Measurements from ENCODE around the gene MGAM2. TPM values are rescaled to one million over a fixed set of nuclear protein-coding genes. Genes with fewer than 3 reads are reported as not detected.

The MGAM2 gene
- total and polyA plus RNA-seq, 7 experiments from 2014 or later, result 0.10 TPM; not detected in 6

- H3K4me3 ChIP-seq (ENCODE audit: low read length), result no peak overlapping the region
- H3K4me1 Mint-ChIP-seq, result peaks cover 0 to 4% (median 0%) of the 10 kb centered on the region in 7 donors
- H3K9me3 Mint-ChIP-seq, result peaks cover 0 to 2% (median 0%) of the 10 kb centered on the region in 11 donors
- no peak overlapping the region for H3K27ac Mint-ChIP-seq
- H3K9me3 ChIP-seq (ENCODE audit: control insufficient read depth in 2 of 3, low read length in 3 of 3), result no peaks in the 10 kb centered on the region
- ChIA-PET POLR2A (no interaction called here), CTCF (no interaction called here)
- intact Hi-C loops (cut with micrococcal nuclease), result no loop called here
- H3K4me3 Mint-ChIP-seq, result no peak overlapping the region
- peaks cover 0 to 12% (median 8%) of the 10 kb centered on the region in 5 donors for H3K27me3 Mint-ChIP-seq
- DNase-seq, result no peak
- H3K36me3 Mint-ChIP-seq, result no peaks in the 10 kb centered on the region
- no peaks in the 10 kb centered on the region for H3K4me1 ChIP-seq (ENCODE audit: control insufficient read depth in 2 of 2, insufficient read depth in 2 of 2, low read length in 2 of 2)
- ATAC-seq, result no peak
- H3K27me3 ChIP-seq (ENCODE audit: control insufficient read depth in 2 of 2, insufficient read depth in 2 of 2, low read length in 2 of 2), result no peaks in the 10 kb centered on the region
- no peak overlapping the region for H3K27ac ChIP-seq (ENCODE audit: low read depth, low read length)
- H3K36me3 ChIP-seq (ENCODE audit: control insufficient read depth in 2 of 3, insufficient read depth in 3 of 3, low read length in 3 of 3), result no peaks in the 10 kb centered on the region
Observed at GRCh38 chr7:142180426-142180825, 68.9 kb downstream of the MGAM2 start.

GRCh38 chr7:142181211-142181610 lies 69.7 kb downstream of the MGAM2 start:
- POLR2A ChIA-PET, result no interaction called here
- no peaks in the 10 kb centered on the region for H3K36me3 ChIP-seq (ENCODE audit: control insufficient read depth in 2 of 3, insufficient read depth in 3 of 3, low read length in 3 of 3)
- CTCF ChIA-PET, result no interaction called here
- Mint-ChIP-seq H3K27me3 (peaks cover 0 to 16% (median 7%) of the 10 kb centered on the region in 5 donors), H3K36me3 (no peaks in the 10 kb centered on the region), H3K4me1 (peaks cover 0 to 4% (median 0%) of the 10 kb centered on the region in 7 donors), H3K9me3 (peaks cover 0 to 2% (median 0%) of the 10 kb centered on the region in 11 donors), H3K27ac (no peak overlapping the region), H3K4me3 (no peak overlapping the region)
- no peak for DNase-seq
- H3K4me3 ChIP-seq (ENCODE audit: low read length), result no peak overlapping the region
- H3K4me1 ChIP-seq (ENCODE audit: control insufficient read depth in 2 of 2, insufficient read depth in 2 of 2, low read length in 2 of 2), result no peaks in the 10 kb centered on the region
- no peaks in the 10 kb centered on the region for H3K27me3 ChIP-seq (ENCODE audit: control insufficient read depth in 2 of 2, insufficient read depth in 2 of 2, low read length in 2 of 2)
- H3K27ac ChIP-seq (ENCODE audit: low read depth, low read length), result no peak overlapping the region
- no peak for ATAC-seq
- no peaks in the 10 kb centered on the region for H3K9me3 ChIP-seq (ENCODE audit: control insufficient read depth in 2 of 3, low read length in 3 of 3)
- intact Hi-C loops (cut with micrococcal nuclease), result no loop called here

DNA sequence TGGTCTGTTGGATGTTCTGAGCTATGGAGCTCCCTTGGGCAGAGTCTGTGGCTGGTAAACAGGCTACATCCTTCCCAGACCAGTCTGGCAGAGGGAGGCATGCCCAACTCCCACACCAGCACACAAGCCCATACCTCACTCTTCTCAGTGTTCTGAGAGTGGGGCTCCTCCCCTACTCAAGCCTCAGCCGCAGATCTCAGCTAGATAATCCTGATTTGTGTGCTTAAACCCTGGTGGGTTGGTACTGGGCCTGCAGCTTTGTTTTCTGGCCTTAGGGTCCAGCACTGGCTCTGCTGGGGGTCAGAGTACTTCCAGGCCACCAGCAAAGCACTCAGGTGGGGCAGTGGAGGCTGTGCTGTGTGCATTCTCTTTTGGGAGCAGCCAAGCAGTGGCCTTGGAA lies 70.4 kb downstream of the MGAM2 start:
- H3K9me3 Mint-ChIP-seq, result peaks cover 0 to 2% (median 0%) of the 10 kb centered on the region in 11 donors
- Histone ChIP-seq H3K27me3 (ENCODE audit: control insufficient read depth in 2 of 2, insufficient read depth in 2 of 2, low read length in 2 of 2) (no peaks in the 10 kb centered on the region), H3K36me3 (ENCODE audit: control insufficient read depth in 2 of 3, insufficient read depth in 3 of 3, low read length in 3 of 3) (no peaks in the 10 kb centered on the region), H3K27ac (ENCODE audit: low read depth, low read length) (no peak overlapping the region), H3K4me1 (ENCODE audit: control insufficient read depth in 2 of 2, insufficient read depth in 2 of 2, low read length in 2 of 2) (no peaks in the 10 kb centered on the region), H3K4me3 (ENCODE audit: low read length) (no peak overlapping the region), H3K9me3 (ENCODE audit: control insufficient read depth in 2 of 3, low read length in 3 of 3) (no peaks in the 10 kb centered on the region)
- ChIA-PET CTCF (no interaction called here), POLR2A (no interaction called here)
- no peak overlapping the region for H3K27ac Mint-ChIP-seq
- H3K4me1 Mint-ChIP-seq, result peaks cover 0 to 4% (median 0%) of the 10 kb centered on the region in 7 donors
- no peaks in the 10 kb centered on the region for H3K36me3 Mint-ChIP-seq
- peaks cover 0 to 19% (median 4%) of the 10 kb centered on the region in 5 donors for H3K27me3 Mint-ChIP-seq
- no peak for DNase-seq
- H3K4me3 Mint-ChIP-seq, result no peak overlapping the region
- no peak for ATAC-seq
- intact Hi-C loops (cut with micrococcal nuclease), result no loop called here

DNA sequence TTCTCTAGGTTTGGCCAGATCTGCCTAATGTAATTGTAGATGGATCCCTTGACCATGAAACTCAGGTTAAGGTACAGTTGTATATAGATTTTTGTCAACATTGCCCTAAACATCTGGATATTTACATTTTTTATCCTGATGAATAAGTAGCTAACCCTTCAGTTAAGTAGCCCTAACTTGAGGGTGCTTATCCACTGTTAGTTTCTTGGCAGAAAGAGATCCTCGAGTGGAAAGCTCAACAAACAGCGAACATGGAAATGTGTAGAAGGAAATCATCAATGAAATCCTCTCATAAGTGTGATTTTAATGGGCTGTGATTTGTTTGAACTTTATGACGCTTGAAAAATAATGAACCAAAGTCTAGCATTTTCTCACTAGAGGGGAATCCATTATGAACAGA lies 73.6 kb downstream of the MGAM2 start:
- ATAC-seq (no peak), DNase-seq (no peak)
- H3K4me1 Mint-ChIP-seq, result peaks cover 0 to 8% (median 0%) of the 10 kb centered on the region in 7 donors
- no peaks in the 10 kb centered on the region for H3K27me3 ChIP-seq (ENCODE audit: control insufficient read depth in 2 of 2, insufficient read depth in 2 of 2, low read length in 2 of 2)
- ChIA-PET POLR2A (no interaction called here), CTCF (no interaction called here)
- H3K9me3 Mint-ChIP-seq, result peaks cover 0 to 2% (median 0%) of the 10 kb centered on the region in 11 donors
- no peaks in the 10 kb centered on the region for H3K9me3 ChIP-seq (ENCODE audit: control insufficient read depth in 2 of 3, low read length in 3 of 3)
- no peaks in the 10 kb centered on the region for H3K36me3 ChIP-seq (ENCODE audit: control insufficient read depth in 2 of 3, insufficient read depth in 3 of 3, low read length in 3 of 3)
- H3K4me3 ChIP-seq (ENCODE audit: low read length), result no peak overlapping the region
- H3K27ac ChIP-seq (ENCODE audit: low read depth, low read length), result no peak overlapping the region
- no peaks in the 10 kb centered on the region for H3K36me3 Mint-ChIP-seq
- H3K27ac Mint-ChIP-seq, result no peak overlapping the region
- H3K27me3 Mint-ChIP-seq, result peaks cover 0 to 19% (median 4%) of the 10 kb centered on the region in 5 donors
- H3K4me1 ChIP-seq (ENCODE audit: control insufficient read depth in 2 of 2, insufficient read depth in 2 of 2, low read length in 2 of 2), result no peaks in the 10 kb centered on the region
- no peak overlapping the region for H3K4me3 Mint-ChIP-seq
- intact Hi-C loops (cut with micrococcal nuclease), result no loop called here

DNA sequence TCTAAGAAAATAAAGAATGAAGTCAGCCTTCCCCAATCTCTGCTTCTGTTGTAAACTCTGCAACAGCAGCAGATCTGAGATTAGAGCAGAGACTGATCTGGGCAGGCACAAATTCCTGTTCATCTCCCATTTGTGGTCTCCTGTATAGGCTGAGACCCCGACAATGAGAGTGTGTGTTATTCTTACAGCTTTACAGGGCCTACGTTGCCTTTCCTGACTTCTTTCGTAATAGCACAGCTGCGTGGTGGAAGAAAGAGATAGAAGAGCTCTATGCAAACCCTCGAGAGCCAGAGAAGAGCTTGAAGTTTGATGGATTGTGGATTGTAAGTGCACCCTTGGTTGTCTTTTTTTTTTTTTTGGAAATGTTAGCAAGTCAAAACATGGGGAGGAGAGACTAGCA lies 74.3 kb downstream of the MGAM2 start:
- H3K9me3 ChIP-seq (ENCODE audit: control insufficient read depth in 2 of 3, low read length in 3 of 3), result no peaks in the 10 kb centered on the region
- no peaks in the 10 kb centered on the region for H3K27me3 ChIP-seq (ENCODE audit: control insufficient read depth in 2 of 2, insufficient read depth in 2 of 2, low read length in 2 of 2)
- H3K36me3 ChIP-seq (ENCODE audit: control insufficient read depth in 2 of 3, insufficient read depth in 3 of 3, low read length in 3 of 3), result no peaks in the 10 kb centered on the region
- intact Hi-C loops (cut with micrococcal nuclease), result no loop called here
- ChIA-PET CTCF (interaction anchor here (0.7 kb wide), 1 partner anchor 443 kb away, joined by 3 read pairs; no protein-coding TSS in a partner anchor), POLR2A (interaction anchor here (0.5 kb wide), 1 partner anchor 1967 kb away, joined by 6 read pairs; no protein-coding TSS in a partner anchor)
- no peaks in the 10 kb centered on the region for H3K36me3 Mint-ChIP-seq
- ATAC-seq (no peak), DNase-seq (no peak)
- no peak overlapping the region for H3K27ac Mint-ChIP-seq
- H3K27me3 Mint-ChIP-seq, result peaks cover 0 to 16% (median 4%) of the 10 kb centered on the region in 5 donors
- H3K27ac ChIP-seq (ENCODE audit: low read depth, low read length), result no peak overlapping the region
- peaks cover 0 to 2% (median 0%) of the 10 kb centered on the region in 11 donors for H3K9me3 Mint-ChIP-seq
- H3K4me3 ChIP-seq (ENCODE audit: low read length), result no peak overlapping the region
- no peak overlapping the region for H3K4me3 Mint-ChIP-seq
- H3K4me1 Mint-ChIP-seq, result peaks cover 0 to 8% (median 0%) of the 10 kb centered on the region in 7 donors
- no peaks in the 10 kb centered on the region for H3K4me1 ChIP-seq (ENCODE audit: control insufficient read depth in 2 of 2, insufficient read depth in 2 of 2, low read length in 2 of 2)

GRCh38 chr7:142188154-142188553 lies 76.6 kb downstream of the MGAM2 start:
- Mint-ChIP-seq H3K27me3 (peaks cover under 1 to 25% (median 8%) of the 10 kb centered on the region in 5 donors), H3K9me3 (no peaks in the 10 kb centered on the region), H3K4me1 (peaks cover 0 to 8% (median 0%) of the 10 kb centered on the region in 7 donors), H3K36me3 (no peaks in the 10 kb centered on the region), H3K27ac (no peak overlapping the region), H3K4me3 (no peak overlapping the region)
- CTCF ChIA-PET, result no interaction called here
- ATAC-seq (no peak), DNase-seq (no peak)
- no peaks in the 10 kb centered on the region for H3K36me3 ChIP-seq (ENCODE audit: control insufficient read depth in 2 of 3, insufficient read depth in 3 of 3, low read length in 3 of 3)
- no peak overlapping the region for H3K4me3 ChIP-seq (ENCODE audit: low read length)
- no peaks in the 10 kb centered on the region for H3K4me1 ChIP-seq (ENCODE audit: control insufficient read depth in 2 of 2, insufficient read depth in 2 of 2, low read length in 2 of 2)
- intact Hi-C loops (cut with micrococcal nuclease), result no loop called here
- no peaks in the 10 kb centered on the region for H3K27me3 ChIP-seq (ENCODE audit: control insufficient read depth in 2 of 2, insufficient read depth in 2 of 2, low read length in 2 of 2)
- no peak overlapping the region for H3K27ac ChIP-seq (ENCODE audit: low read depth, low read length)
- POLR2A ChIA-PET, result no interaction called here
- H3K9me3 ChIP-seq (ENCODE audit: control insufficient read depth in 2 of 3, low read length in 3 of 3), result no peaks in the 10 kb centered on the region

- H3K27ac ChIP-seq (ENCODE audit: low read depth, low read length), result no peak overlapping the region
- POLR2A ChIA-PET, result no interaction called here
- no peak overlapping the region for H3K27ac Mint-ChIP-seq
- H3K36me3 Mint-ChIP-seq, result no peaks in the 10 kb centered on the region
- no peak overlapping the region for H3K4me3 Mint-ChIP-seq
- no peaks in the 10 kb centered on the region for H3K9me3 ChIP-seq (ENCODE audit: control insufficient read depth in 2 of 3, low read length in 3 of 3)
- DNase-seq (no peak), ATAC-seq (no peak)
- no peaks in the 10 kb centered on the region for H3K9me3 Mint-ChIP-seq
- CTCF ChIA-PET, result no interaction called here
- H3K27me3 ChIP-seq (ENCODE audit: control insufficient read depth in 2 of 2, insufficient read depth in 2 of 2, low read length in 2 of 2), result no peaks in the 10 kb centered on the region
- no peaks in the 10 kb centered on the region for H3K36me3 ChIP-seq (ENCODE audit: control insufficient read depth in 2 of 3, insufficient read depth in 3 of 3, low read length in 3 of 3)
- H3K4me3 ChIP-seq (ENCODE audit: low read length), result no peak overlapping the region
- no peaks in the 10 kb centered on the region for H3K4me1 ChIP-seq (ENCODE audit: control insufficient read depth in 2 of 2, insufficient read depth in 2 of 2, low read length in 2 of 2)
- intact Hi-C loops (cut with micrococcal nuclease), result loop anchor here (1.0 kb wide), 1 partner anchor 213 kb away; no protein-coding TSS in a partner anchor
- H3K27me3 Mint-ChIP-seq, result peaks cover 6 to 24% (median 15%) of the 10 kb centered on the region in 5 donors
- H3K4me1 Mint-ChIP-seq, result peaks cover 0 to 8% (median 0%) of the 10 kb centered on the region in 7 donors
Observed at GRCh38 chr7:142188846-142189245, 77.3 kb downstream of the MGAM2 start.
